HEK293 (cell line): ENCODE results near the gene STK11.

Experiments
- OSR2 ChIP-seq: fragments of 450-650 bp; formaldehyde crosslinking; IDR thresholded peaks from 2 replicates; pipeline ENCODE4 v1.5.1; 2016; ENCODE audit warnings: missing biosample characterization, missing genetic modification characterization
- TRIM28 ChIP-seq: IDR thresholded peaks from 2 replicates; pipeline ENCODE4 v1.6.1; 2011; ENCODE audit warnings: low read length, control low read depth, borderline replicate concordance
- TF ChIP-seq, protein P1 (sequence below): fragments of 450-650 bp; formaldehyde crosslinking; IDR thresholded peaks from 2 replicates; pipeline ENCODE4 v1.5.1; 2016; ENCODE audit warnings: missing biosample characterization, missing genetic modification characterization
- TF ChIP-seq, protein P2 (sequence below): fragments of 450-650 bp; formaldehyde crosslinking; IDR thresholded peaks from 2 replicates; pipeline ENCODE4 v1.5.1; 2016; ENCODE audit warnings: missing biosample characterization, missing genetic modification characterization

DNA sequence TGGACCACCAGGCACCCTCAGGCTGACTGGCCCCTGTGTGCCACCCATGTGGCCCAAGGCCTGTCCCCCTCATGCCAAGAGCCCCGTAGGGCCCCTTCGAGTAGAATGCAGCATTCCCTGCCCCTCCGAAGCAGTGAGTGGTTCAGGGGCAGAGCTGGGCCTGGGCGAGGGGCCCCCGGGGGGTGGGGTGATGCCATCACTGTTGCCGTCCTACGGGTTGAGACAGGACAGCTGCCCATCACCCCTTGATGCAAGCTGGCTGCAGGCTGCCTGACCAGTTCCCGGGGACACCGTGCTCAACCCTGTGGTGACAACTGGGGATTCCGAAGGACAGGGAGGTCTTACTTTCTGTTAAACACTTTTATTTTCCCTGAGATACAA is 36.2 kb upstream of the STK11 start:
- TF ChIP-seq, protein P1, sequence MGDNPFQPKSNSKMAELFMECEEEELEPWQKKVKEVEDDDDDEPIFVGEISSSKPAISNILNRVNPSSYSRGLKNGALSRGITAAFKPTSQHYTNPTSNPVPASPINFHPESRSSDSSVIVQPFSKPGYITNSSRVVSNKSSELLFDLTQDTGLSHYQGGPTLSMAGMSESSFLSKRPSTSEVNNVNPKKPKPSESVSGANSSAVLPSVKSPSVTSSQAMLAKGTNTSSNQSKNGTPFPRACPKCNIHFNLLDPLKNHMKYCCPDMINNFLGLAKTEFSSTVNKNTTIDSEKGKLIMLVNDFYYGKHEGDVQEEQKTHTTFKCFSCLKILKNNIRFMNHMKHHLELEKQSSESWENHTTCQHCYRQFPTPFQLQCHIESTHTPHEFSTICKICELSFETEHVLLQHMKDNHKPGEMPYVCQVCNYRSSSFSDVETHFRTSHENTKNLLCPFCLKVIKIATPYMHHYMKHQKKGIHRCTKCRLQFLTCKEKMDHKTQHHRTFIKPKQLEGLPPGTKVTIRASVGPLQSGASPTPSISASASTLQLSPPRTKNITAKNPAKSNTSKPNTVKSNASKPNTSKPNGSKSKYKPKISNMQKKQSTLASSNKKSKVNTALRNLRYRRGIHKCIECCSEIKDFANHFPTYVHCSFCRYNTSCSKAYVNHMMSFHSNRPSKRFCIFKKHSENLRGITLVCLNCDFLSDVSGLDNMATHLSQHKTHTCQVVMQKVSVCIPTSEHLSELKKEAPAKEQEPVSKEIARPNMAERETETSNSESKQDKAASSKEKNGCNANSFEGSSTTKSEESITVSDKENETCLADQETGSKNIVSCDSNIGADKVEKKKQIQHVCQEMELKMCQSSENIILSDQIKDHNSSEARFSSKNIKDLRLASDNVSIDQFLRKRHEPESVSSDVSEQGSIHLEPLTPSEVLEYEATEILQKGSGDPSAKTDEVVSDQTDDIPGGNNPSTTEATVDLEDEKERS (tag by site-specific recombination) = no peak
- TF ChIP-seq, protein P2, sequence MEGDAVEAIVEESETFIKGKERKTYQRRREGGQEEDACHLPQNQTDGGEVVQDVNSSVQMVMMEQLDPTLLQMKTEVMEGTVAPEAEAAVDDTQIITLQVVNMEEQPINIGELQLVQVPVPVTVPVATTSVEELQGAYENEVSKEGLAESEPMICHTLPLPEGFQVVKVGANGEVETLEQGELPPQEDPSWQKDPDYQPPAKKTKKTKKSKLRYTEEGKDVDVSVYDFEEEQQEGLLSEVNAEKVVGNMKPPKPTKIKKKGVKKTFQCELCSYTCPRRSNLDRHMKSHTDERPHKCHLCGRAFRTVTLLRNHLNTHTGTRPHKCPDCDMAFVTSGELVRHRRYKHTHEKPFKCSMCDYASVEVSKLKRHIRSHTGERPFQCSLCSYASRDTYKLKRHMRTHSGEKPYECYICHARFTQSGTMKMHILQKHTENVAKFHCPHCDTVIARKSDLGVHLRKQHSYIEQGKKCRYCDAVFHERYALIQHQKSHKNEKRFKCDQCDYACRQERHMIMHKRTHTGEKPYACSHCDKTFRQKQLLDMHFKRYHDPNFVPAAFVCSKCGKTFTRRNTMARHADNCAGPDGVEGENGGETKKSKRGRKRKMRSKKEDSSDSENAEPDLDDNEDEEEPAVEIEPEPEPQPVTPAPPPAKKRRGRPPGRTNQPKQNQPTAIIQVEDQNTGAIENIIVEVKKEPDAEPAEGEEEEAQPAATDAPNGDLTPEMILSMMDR (tag by site-specific recombination) = no peak
- TF ChIP-seq TRIM28 (no peak), OSR2 (tag by site-specific recombination) (no peak)
